A549 (cell line): ENCODE data around the gene CIAO2A. TPM values are rescaled to one million over a fixed set of nuclear protein-coding genes. Genes with fewer than 3 reads are reported as not detected.
A peak's percentile ranks its signal among the peaks of the same experiment; 100 is the strongest.

Experiments
- ATAC-seq, 2 experiments: fragments of 200-7000 bp in 1 of 2; fragments of >200 bp in 1 of 2; cut with Nextera tagmentation in 1 of 2; cut with Tn5 transposase in 1 of 2; 3 replicates each; pipeline versions ENCODE4 v1.8.0 to v1.9.1; 2018 to 2020; ENCODE audit warnings: mild to moderate bottlenecking in 1 of 2, moderate library complexity in 1 of 2
- CTCF ChIA-PET: fragments of 300-600 bp; sonication (Branson Sonifier 250); formaldehyde crosslinking; extraction: SDS; loops from one replicate; lab custom pipeline; 2021; ENCODE audit warnings: antibody characterized with exemption, inconsistent platforms; lab: Yijun Ruan, JAX
- POLR2A ChIA-PET: fragments of 350-600 bp; formaldehyde crosslinking; extraction: SDS; loops from one replicate; lab custom pipeline; 2021; ENCODE audit warnings: antibody characterized with exemption, inconsistent platforms; lab: Yijun Ruan, JAX
- DNase-seq, 2 experiments: peaks; one replicate each; pipeline versions ENCODE4 v3.0.0 to v3.0.0-alpha.2; 2011 to 2016; ENCODE audit warnings: low read depth in 1 of 2, low spot score in 1 of 2
- FAIRE-seq: peaks from 2 replicates; lab custom pipeline; 2011; peaks lifted over from hg19 to GRCh38; lab: Jason Lieb, UNC
- H3K27ac ChIP-seq, 2 experiments: fragments of >200 bp; sonication (Bioruptor Twin); formaldehyde crosslinking; 3 replicates each; pipeline ENCODE4 v1.5.1; 2016 to 2017
- H3K4me1 ChIP-seq: fragments of >200 bp; sonication (Bioruptor Twin); formaldehyde crosslinking; 3 replicates; pipeline ENCODE4 v1.6.1; 2016
- H3K4me2 ChIP-seq: fragments of >200 bp; sonication (Bioruptor Twin); formaldehyde crosslinking; 3 replicates; pipeline ENCODE4 v1.6.1; 2016
- H3K4me3 ChIP-seq: fragments of >200 bp; sonication (Bioruptor Twin); formaldehyde crosslinking; 3 replicates; pipeline ENCODE4 v1.5.1; 2016
- H3K9me3 ChIP-seq: fragments of >200 bp; sonication (Bioruptor Twin); formaldehyde crosslinking; 3 replicates; pipeline ENCODE4 v1.6.1; 2016
- BHLHE40 ChIP-seq: IDR thresholded peaks from 2 replicates; pipeline ENCODE4 v1.6.1; 2012; ENCODE audit warnings: low read depth, low read length, inconsistent platforms
- CHD2 ChIP-seq: fragments of 150-350 bp; IDR thresholded peaks from 2 replicates; pipeline ENCODE4 v1.6.1; 2014; ENCODE audit warnings: low read length; ENCODE audit not compliant: partially characterized antibody
- CHD4 ChIP-seq: fragments of 200-600 bp; sonication (generic); IDR thresholded peaks from 2 replicates; pipeline ENCODE4 v1.6.1; 2016; ENCODE audit warnings: antibody characterized with exemption, mild to moderate bottlenecking, borderline replicate concordance
- CTCF ChIP-seq: fragments of >200 bp; sonication (Bioruptor Twin); formaldehyde crosslinking; IDR thresholded peaks from 3 replicates; pipeline ENCODE4 v1.5.1; 2016
- E2F6 ChIP-seq: IDR thresholded peaks from 2 replicates; pipeline ENCODE4 v1.6.1; 2012; ENCODE audit warnings: low read depth, borderline replicate concordance
- FOXS1 ChIP-seq: fragments of 250-450 bp; sonication (Bioruptor Pico); IDR thresholded peaks from 2 replicates; pipeline ENCODE4 v1.5.0; 2020; ENCODE audit warnings: mild to moderate bottlenecking, moderate library complexity
- GATA3 ChIP-seq: IDR thresholded peaks from 2 replicates; pipeline ENCODE4 v1.6.1; 2012; ENCODE audit warnings: borderline replicate concordance
- HEYL ChIP-seq: fragments of 250-450 bp; sonication (Bioruptor Pico); IDR thresholded peaks from 2 replicates; pipeline ENCODE4 v1.8.0; 2021; ENCODE audit warnings: mild to moderate bottlenecking, moderate library complexity
- HOXB5 ChIP-seq: fragments of 250-450 bp; sonication (Bioruptor Pico); IDR thresholded peaks from 2 replicates; pipeline ENCODE4 v1.5.0; 2020; ENCODE audit warnings: mild to moderate bottlenecking, moderate library complexity
- JUN ChIP-seq, 2 experiments: fragments of >200 bp; sonication (Bioruptor Twin); formaldehyde crosslinking; IDR thresholded peaks; 2 replicates in 1 of 2; 3 replicates in 1 of 2; pipeline ENCODE4 v1.6.1; 2016 to 2017
- JUNB ChIP-seq: fragments of >200 bp; sonication (Bioruptor Twin); formaldehyde crosslinking; IDR thresholded peaks from 2 replicates; pipeline ENCODE4 v1.6.1; 2016
- KDM1A ChIP-seq: fragments of 200-600 bp; sonication (generic); IDR thresholded peaks from 2 replicates; pipeline ENCODE4 v1.6.1; 2016; ENCODE audit warnings: low read depth, mild to moderate bottlenecking
- MAFK ChIP-seq: fragments of 450-650 bp; IDR thresholded peaks from 2 replicates; pipeline ENCODE4 v1.6.1; 2014; ENCODE audit not compliant: partially characterized antibody
- MAZ ChIP-seq: fragments of 150-350 bp; IDR thresholded peaks from 2 replicates; pipeline ENCODE4 v1.6.1; 2014; ENCODE audit warnings: antibody characterized with exemption, low read depth, low read length, borderline replicate concordance
- PHF8 ChIP-seq: fragments of 200-600 bp; sonication (generic); IDR thresholded peaks from 2 replicates; pipeline ENCODE4 v1.6.1; 2016; ENCODE audit warnings: low read depth, mild to moderate bottlenecking, antibody characterized with exemption, moderate library complexity, borderline replicate concordance
- RAD21 ChIP-seq, 2 experiments: fragments of >200 bp in 1 of 2; sonication (Bioruptor Twin) in 1 of 2; formaldehyde crosslinking in 1 of 2; IDR thresholded peaks in 1 of 2; conservative IDR thresholded peaks in 1 of 2; 2 replicates in 1 of 2; 3 replicates in 1 of 2; pipeline ENCODE4 v1.6.1; 2012 to 2018; ENCODE audit warnings: inconsistent platforms in 1 of 2
- RCOR1 ChIP-seq: fragments of 150-350 bp; IDR thresholded peaks from 2 replicates; pipeline ENCODE4 v1.6.1; 2014; ENCODE audit warnings: antibody characterized with exemption, low read length, low read depth
- ZNF302 ChIP-seq: fragments of 250-450 bp; sonication (Bioruptor Pico); IDR thresholded peaks from 2 replicates; pipeline ENCODE4 v1.9.0; 2021; ENCODE audit warnings: inconsistent platforms, mild to moderate bottlenecking, moderate library complexity
- ZSCAN20 ChIP-seq: fragments of 250-450 bp; sonication (Bioruptor Pico); IDR thresholded peaks from 2 replicates; pipeline ENCODE4 v1.8.0; 2022; ENCODE audit warnings: mild to moderate bottlenecking, moderate library complexity
- WGBS: methylation state at CpG from one replicate; pipeline ENCODE4 v1.1.6; 2017; ENCODE audit errors: missing lambda C conversion rate; 5-methylcytosine and 5-hydroxymethylcytosine counted together
- polyA plus RNA-seq, 4 experiments: library from polyadenylated mRNA; depleted of rRNA in 3 of 4; stranded (reverse); fragments of >200 nt; fragmentation: RNase III in 1 of 4; extraction: RNeasy Plus Mini Kit Qiagen cat#74134 plus additional on column Dnase treatment in 1 of 4; gene quantifications; 2 replicates in 3 of 4; 3 replicates in 1 of 4; pipeline ENCODE4 v1.2.3, GENCODE V29; 2011 to 2017
- TF ChIP-seq, protein P1 (sequence below): fragments of 450-650 bp; IDR thresholded peaks from 2 replicates; pipeline ENCODE4 v1.6.1; 2014; ENCODE audit warnings: antibody characterized with exemption
- TF ChIP-seq, protein P2 (sequence below): fragments of 250-450 bp; sonication (Bioruptor Pico); IDR thresholded peaks from 2 replicates; pipeline ENCODE4 v1.5.0; 2021; ENCODE audit warnings: mild to moderate bottlenecking, moderate library complexity, borderline replicate concordance
- TF ChIP-seq, protein P3 (sequence below): fragments of >200 bp; sonication (Bioruptor Twin); formaldehyde crosslinking; IDR thresholded peaks from 2 replicates; pipeline ENCODE4 v1.6.1; 2016
- TF ChIP-seq, protein P4 (sequence below): fragments of 200-600 bp; sonication (generic); IDR thresholded peaks from 2 replicates; pipeline ENCODE4 v1.6.1; 2016; ENCODE audit warnings: antibody characterized with exemption, mild to moderate bottlenecking, moderate library complexity

The CIAO2A gene
- polyA plus RNA-seq, 2 of the 4 experiments (the other 2 are of a cell fraction), result 156 to 231 TPM

GRCh38 chr15:64024172-64025050 is 69.2 kb downstream of the CIAO2A start:
- peak overlapping the region; percentile 4 to 25; a peak in 3 of 6 replicates for H3K27ac ChIP-seq
- peak overlapping the region; percentile 7; the same call in 1 of the 3 replicates for H3K4me2 ChIP-seq
- POLR2A ChIA-PET, result no interaction called here
- no peaks in the 10 kb centered on the region for H3K9me3 ChIP-seq
- ATAC-seq (peak; percentile 57 to 60), DNase-seq (peak in 1 of 2 experiments; percentile 41), FAIRE-seq (no peak)
- 61% methylated on average over 5 of the region's 5 CpGs for WGBS
- CTCF ChIA-PET, result interaction anchor here (0.7 to 6.1 kb wide), 5 partner anchors 21 to 272 kb away, joined by 3 to 43 read pairs (median 3); partner anchors contain the start of gene DAPK2
- TF ChIP-seq GATA3 (no peak), ZSCAN20 (CRISPR knock-in tag) (no peak), BHLHE40 (no peak), MAFK (no peak), FOXS1 (no peak), CHD2 (no peak), KDM1A (no peak), RCOR1 (no peak), JUN (IDR thresholded peaks at IDR 0.05) (no peak)
- TF ChIP-seq, protein P1, sequence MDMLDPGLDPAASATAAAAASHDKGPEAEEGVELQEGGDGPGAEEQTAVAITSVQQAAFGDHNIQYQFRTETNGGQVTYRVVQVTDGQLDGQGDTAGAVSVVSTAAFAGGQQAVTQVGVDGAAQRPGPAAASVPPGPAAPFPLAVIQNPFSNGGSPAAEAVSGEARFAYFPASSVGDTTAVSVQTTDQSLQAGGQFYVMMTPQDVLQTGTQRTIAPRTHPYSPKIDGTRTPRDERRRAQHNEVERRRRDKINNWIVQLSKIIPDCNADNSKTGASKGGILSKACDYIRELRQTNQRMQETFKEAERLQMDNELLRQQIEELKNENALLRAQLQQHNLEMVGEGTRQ, result no peak
- TF ChIP-seq, protein P2, sequence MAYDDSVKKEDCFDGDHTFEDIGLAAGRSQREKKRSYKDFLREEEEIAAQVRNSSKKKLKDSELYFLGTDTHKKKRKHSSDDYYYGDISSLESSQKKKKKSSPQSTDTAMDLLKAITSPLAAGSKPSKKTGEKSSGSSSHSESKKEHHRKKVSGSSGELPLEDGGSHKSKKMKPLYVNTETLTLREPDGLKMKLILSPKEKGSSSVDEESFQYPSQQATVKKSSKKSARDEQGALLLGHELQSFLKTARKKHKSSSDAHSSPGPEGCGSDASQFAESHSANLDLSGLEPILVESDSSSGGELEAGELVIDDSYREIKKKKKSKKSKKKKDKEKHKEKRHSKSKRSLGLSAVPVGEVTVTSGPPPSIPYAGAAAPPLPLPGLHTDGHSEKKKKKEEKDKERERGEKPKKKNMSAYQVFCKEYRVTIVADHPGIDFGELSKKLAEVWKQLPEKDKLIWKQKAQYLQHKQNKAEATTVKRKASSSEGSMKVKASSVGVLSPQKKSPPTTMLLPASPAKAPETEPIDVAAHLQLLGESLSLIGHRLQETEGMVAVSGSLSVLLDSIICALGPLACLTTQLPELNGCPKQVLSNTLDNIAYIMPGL (CRISPR knock-in tag), result no peak
- H3K4me1 ChIP-seq, result peaks cover 29% of the 10 kb centered on the region
- H3K4me3 ChIP-seq, result no peak overlapping the region

GRCh38 chr15:64023220-64023619 is 70.4 kb downstream of the CIAO2A start:
- ATAC-seq, result no peak
- Histone ChIP-seq H3K4me1 (peaks cover 39% of the 10 kb centered on the region), H3K27ac (no peak overlapping the region), H3K9me3 (no peaks in the 10 kb centered on the region), H3K4me3 (no peak overlapping the region), H3K4me2 (no peak overlapping the region)
- FAIRE-seq, result no peak
- DNase-seq, result no peak
- ChIA-PET POLR2A (no interaction called here), CTCF (interaction anchor here (1.2 to 6.1 kb wide), 2 partner anchors 22 to 79 kb away, joined by 3 to 43 read pairs; partner anchors contain the start of gene DAPK2)
- TF ChIP-seq CHD4, result no peak
- WGBS, result 18% methylated on average over 1 of the region's 1 CpG

- Histone ChIP-seq H3K27ac (no peak overlapping the region), H3K9me3 (no peaks in the 10 kb centered on the region), H3K4me1 (peaks cover 44% of the 10 kb centered on the region), H3K4me3 (no peak overlapping the region), H3K4me2 (no peak overlapping the region)
- DNase-seq, result no peak
- no peak for ATAC-seq
- FAIRE-seq, result no peak
- ChIA-PET CTCF (interaction anchor here (0.9 to 6.1 kb wide), 2 partner anchors 23 to 41 kb away, joined by 3 to 43 read pairs; partner anchors contain the start of gene DAPK2), POLR2A (no interaction called here)
- WGBS, result 95% methylated on average over 6 of the region's 6 CpGs
- TF ChIP-seq ZNF302 (no peak), JUNB (no peak), HOXB5 (CRISPR knock-in tag) (no peak), RAD21 (conservative IDR thresholded peaks at IDR 0.05 in 1 of 2, IDR thresholded peaks at IDR 0.05 in 1 of 2) (no peak), HEYL (no peak), MAZ (no peak), E2F6 (no peak), CTCF (no peak), PHF8 (no peak)
- TF ChIP-seq, protein P3, sequence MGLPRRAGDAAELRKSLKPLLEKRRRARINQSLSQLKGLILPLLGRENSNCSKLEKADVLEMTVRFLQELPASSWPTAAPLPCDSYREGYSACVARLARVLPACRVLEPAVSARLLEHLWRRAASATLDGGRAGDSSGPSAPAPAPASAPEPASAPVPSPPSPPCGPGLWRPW, result no peak
- TF ChIP-seq, protein P4, sequence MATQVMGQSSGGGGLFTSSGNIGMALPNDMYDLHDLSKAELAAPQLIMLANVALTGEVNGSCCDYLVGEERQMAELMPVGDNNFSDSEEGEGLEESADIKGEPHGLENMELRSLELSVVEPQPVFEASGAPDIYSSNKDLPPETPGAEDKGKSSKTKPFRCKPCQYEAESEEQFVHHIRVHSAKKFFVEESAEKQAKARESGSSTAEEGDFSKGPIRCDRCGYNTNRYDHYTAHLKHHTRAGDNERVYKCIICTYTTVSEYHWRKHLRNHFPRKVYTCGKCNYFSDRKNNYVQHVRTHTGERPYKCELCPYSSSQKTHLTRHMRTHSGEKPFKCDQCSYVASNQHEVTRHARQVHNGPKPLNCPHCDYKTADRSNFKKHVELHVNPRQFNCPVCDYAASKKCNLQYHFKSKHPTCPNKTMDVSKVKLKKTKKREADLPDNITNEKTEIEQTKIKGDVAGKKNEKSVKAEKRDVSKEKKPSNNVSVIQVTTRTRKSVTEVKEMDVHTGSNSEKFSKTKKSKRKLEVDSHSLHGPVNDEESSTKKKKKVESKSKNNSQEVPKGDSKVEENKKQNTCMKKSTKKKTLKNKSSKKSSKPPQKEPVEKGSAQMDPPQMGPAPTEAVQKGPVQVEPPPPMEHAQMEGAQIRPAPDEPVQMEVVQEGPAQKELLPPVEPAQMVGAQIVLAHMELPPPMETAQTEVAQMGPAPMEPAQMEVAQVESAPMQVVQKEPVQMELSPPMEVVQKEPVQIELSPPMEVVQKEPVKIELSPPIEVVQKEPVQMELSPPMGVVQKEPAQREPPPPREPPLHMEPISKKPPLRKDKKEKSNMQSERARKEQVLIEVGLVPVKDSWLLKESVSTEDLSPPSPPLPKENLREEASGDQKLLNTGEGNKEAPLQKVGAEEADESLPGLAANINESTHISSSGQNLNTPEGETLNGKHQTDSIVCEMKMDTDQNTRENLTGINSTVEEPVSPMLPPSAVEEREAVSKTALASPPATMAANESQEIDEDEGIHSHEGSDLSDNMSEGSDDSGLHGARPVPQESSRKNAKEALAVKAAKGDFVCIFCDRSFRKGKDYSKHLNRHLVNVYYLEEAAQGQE, result no peak
Observed at GRCh38 chr15:64022571-64022970, 71.1 kb downstream of the CIAO2A start.
